Measurements from ENCODE around the gene TMC4. TPM values are rescaled to one million over a fixed set of nuclear protein-coding genes. Genes with fewer than 3 reads are reported as not detected.
"Not testable (repeated sequence)": the region's sequence is repeated elsewhere in the genome, so short reads cannot be mapped to it uniquely, and the experiment has no call there.

Gene TMC4
- total RNA-seq, 1 experiment from 2014 or later, result 38.9 TPM

DNA sequence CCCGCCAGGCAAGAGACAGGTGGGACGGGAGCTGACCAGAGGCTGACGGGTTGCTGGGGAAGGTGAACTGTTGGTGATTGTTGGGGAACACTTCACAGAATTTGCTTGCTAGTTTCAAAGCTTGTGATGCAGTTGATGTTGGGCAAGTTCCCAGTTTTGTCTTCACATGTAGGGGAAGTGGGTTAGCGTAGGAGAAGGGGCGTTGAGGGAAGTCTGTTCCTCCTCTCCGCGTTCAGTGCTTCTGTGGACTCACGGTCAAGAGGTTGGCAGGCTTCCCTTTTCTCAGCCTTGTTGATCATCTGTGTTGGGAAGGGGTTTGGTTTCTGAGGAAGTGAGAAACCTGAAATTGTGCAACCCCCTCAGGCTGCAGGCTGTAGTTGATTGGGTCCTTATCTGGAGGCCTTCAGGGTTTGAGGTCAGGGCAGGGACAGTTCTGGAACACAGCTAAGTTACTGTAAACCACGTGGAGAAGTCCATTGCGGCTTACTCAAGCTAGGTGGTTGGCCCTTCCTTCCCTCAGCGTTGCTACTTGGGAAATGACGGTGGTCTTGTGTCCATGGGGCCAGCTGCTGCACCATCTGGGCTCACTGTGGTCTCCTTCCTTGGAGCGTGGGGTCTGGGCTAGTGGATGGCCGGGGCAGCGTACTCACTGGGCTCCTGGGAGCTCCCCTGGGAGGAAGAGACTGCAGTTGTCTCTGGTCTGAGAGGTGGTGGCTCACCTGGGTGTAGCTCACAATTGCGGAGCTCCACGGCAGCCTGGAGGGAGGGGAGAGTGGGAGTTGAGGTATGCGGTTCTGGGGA, 35.2 kb upstream of the TMC4 start:
- Mint-ChIP-seq H3K27me3 (ENCODE audit: insufficient read depth, unreplicated experiment) (no peaks in the 10 kb centered on the region), H3K4me3 (ENCODE audit: unreplicated experiment) (peak overlapping the region; percentile 45), H3K9me3 (ENCODE audit: unreplicated experiment) (no peaks in the 10 kb centered on the region), H3K4me1 (ENCODE audit: low read depth, unreplicated experiment) (peaks cover 51% of the 10 kb centered on the region), H3K27ac (ENCODE audit: unreplicated experiment) (peak overlapping the region; percentile 78), H3K36me3 (ENCODE audit: insufficient read depth, unreplicated experiment) (peaks cover 99% of the 10 kb centered on the region)
- CTCF ChIA-PET, result no interaction called here
- POLR2A ChIA-PET, result interaction anchor here (1.1 to 4.8 kb wide), 2 partner anchors 18 to 35 kb away, joined by 3 to 36 read pairs; partner anchors contain the start of genes MBOAT7, TMC4 and TSEN34
- intact Hi-C loops (cut with micrococcal nuclease; ENCODE audit: unreplicated experiment), result loop anchor here (2.0 kb wide), 1 partner anchor 35 kb away; the partner anchor contains the start of gene TMC4
- Histone ChIP-seq H3K4me3 (ENCODE audit: low read depth, low read length) (no peak overlapping the region), H3K36me3 (ENCODE audit: control insufficient read depth, insufficient read depth, low read length) (peaks cover 18% of the 10 kb centered on the region), H3K9me3 (no peaks in the 10 kb centered on the region), H3K27me3 (replicated peaks; ENCODE audit: control insufficient read depth, insufficient read depth, low read length) (no peaks in the 10 kb centered on the region), H3K4me1 (peaks cover 79% of the 10 kb centered on the region)
- BruUV-seq (replicated peaks), result no TSS peak
- TF ChIP-seq, protein P1, sequence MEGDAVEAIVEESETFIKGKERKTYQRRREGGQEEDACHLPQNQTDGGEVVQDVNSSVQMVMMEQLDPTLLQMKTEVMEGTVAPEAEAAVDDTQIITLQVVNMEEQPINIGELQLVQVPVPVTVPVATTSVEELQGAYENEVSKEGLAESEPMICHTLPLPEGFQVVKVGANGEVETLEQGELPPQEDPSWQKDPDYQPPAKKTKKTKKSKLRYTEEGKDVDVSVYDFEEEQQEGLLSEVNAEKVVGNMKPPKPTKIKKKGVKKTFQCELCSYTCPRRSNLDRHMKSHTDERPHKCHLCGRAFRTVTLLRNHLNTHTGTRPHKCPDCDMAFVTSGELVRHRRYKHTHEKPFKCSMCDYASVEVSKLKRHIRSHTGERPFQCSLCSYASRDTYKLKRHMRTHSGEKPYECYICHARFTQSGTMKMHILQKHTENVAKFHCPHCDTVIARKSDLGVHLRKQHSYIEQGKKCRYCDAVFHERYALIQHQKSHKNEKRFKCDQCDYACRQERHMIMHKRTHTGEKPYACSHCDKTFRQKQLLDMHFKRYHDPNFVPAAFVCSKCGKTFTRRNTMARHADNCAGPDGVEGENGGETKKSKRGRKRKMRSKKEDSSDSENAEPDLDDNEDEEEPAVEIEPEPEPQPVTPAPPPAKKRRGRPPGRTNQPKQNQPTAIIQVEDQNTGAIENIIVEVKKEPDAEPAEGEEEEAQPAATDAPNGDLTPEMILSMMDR (IDR thresholded peaks at IDR 0.05; ENCODE audit: insufficient read depth in 1 of 2, low read depth in 1 of 2, low read length in 1 of 2, severe bottlenecking in 1 of 2, unreplicated experiment in 1 of 2), result no peak
- DNase-seq, result peak; percentile 48 to 62

DNA sequence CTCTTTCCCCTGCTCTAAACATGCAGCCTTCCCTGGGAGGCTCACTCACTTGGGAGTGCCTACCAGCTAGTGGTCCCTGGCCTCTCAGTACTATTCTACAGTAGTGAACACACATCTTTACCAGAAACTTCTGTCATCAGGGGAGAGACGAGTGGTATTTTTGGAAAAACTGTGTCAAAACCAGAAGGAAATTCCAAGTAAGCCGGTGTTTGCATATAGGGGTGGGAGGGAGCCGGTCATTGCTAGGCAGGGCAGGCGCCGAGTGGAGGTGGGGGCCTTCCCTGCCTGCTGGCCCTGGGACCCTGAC, 34.7 kb upstream of the TMC4 start:
- ChIA-PET POLR2A (interaction anchor here (1.1 to 4.8 kb wide), 2 partner anchors 17 to 35 kb away, joined by 3 to 36 read pairs; partner anchors contain the start of genes MBOAT7, TMC4 and TSEN34), CTCF (no interaction called here)
- no peak overlapping the region for H3K4me3 ChIP-seq (ENCODE audit: low read depth, low read length)
- Mint-ChIP-seq H3K4me1 (ENCODE audit: low read depth, unreplicated experiment) (peaks cover 56% of the 10 kb centered on the region), H3K9me3 (ENCODE audit: unreplicated experiment) (no peaks in the 10 kb centered on the region), H3K27me3 (ENCODE audit: insufficient read depth, unreplicated experiment) (no peaks in the 10 kb centered on the region), H3K4me3 (ENCODE audit: unreplicated experiment) (peak overlapping the region; percentile 45), H3K27ac (ENCODE audit: unreplicated experiment) (peak overlapping the region; percentile 78), H3K36me3 (ENCODE audit: insufficient read depth, unreplicated experiment) (peaks cover 99% of the 10 kb centered on the region)
- H3K36me3 ChIP-seq (ENCODE audit: control insufficient read depth, insufficient read depth, low read length), result peaks cover 21% of the 10 kb centered on the region
- H3K27me3 ChIP-seq (replicated peaks; ENCODE audit: control insufficient read depth, insufficient read depth, low read length), result no peaks in the 10 kb centered on the region
- H3K4me1 ChIP-seq, result peaks cover 85% of the 10 kb centered on the region
- BruUV-seq (replicated peaks), result no TSS peak
- DNase-seq, result no peak
- TF ChIP-seq, protein P1 (IDR thresholded peaks at IDR 0.05; ENCODE audit: insufficient read depth in 1 of 2, low read depth in 1 of 2, low read length in 1 of 2, severe bottlenecking in 1 of 2, unreplicated experiment in 1 of 2), result no peak
- no peaks in the 10 kb centered on the region for H3K9me3 ChIP-seq
- intact Hi-C loops (cut with micrococcal nuclease; ENCODE audit: unreplicated experiment), result no loop called here

DNA sequence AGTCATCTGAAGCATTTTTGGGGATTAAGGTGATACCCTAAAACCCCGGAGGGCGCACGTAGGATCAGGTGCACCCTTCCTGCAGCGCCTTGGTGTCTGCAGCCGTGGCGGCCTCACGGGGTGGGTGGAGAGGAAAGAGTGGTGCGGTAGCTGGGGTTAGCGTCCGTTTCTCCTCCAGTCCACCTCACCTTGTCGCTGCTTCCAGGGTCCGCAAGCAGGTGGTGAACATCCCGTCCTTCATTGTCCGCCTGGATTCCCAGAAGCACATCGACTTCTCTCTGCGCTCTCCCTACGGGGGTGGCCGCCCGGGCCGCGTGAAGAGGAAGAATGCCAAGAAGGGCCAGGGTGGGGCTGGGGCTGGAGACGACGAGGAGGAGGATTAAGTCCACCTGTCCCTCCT, 34.2 kb upstream of the TMC4 start:
- H3K9me3 Mint-ChIP-seq (ENCODE audit: unreplicated experiment); H3K9me3 ChIP-seq; H3K27me3 ChIP-seq (replicated peaks; ENCODE audit: control insufficient read depth, insufficient read depth, low read length); CTCF ChIA-PET; H3K4me3 ChIP-seq (ENCODE audit: low read depth, low read length); intact Hi-C loops (cut with micrococcal nuclease; ENCODE audit: unreplicated experiment); H3K27me3 Mint-ChIP-seq (ENCODE audit: insufficient read depth, unreplicated experiment); DNase-seq; BruUV-seq (replicated peaks): not testable (repeated sequence)
- Histone ChIP-seq H3K4me1 (peaks cover 89% of the 10 kb centered on the region), H3K36me3 (ENCODE audit: control insufficient read depth, insufficient read depth, low read length) (peaks cover 23% of the 10 kb centered on the region)
- Mint-ChIP-seq H3K36me3 (ENCODE audit: insufficient read depth, unreplicated experiment) (peaks cover 99% of the 10 kb centered on the region), H3K4me1 (ENCODE audit: low read depth, unreplicated experiment) (peaks cover 59% of the 10 kb centered on the region), H3K4me3 (ENCODE audit: unreplicated experiment) (peak overlapping the region; percentile 45), H3K27ac (ENCODE audit: unreplicated experiment) (peak overlapping the region; percentile 78)
- POLR2A ChIA-PET, result interaction anchor here (4.8 kb wide), 1 partner anchor 17 kb away, joined by 36 read pairs; the partner anchor contains the start of genes MBOAT7 and TSEN34
